ENCODE results near the gene DENND5B. TPM values are rescaled to one million over a fixed set of nuclear protein-coding genes. Genes with fewer than 3 reads are reported as not detected.

The DENND5B gene
- total RNA-seq, 1 donor from 2014 or later = 0.93 TPM

DNA sequence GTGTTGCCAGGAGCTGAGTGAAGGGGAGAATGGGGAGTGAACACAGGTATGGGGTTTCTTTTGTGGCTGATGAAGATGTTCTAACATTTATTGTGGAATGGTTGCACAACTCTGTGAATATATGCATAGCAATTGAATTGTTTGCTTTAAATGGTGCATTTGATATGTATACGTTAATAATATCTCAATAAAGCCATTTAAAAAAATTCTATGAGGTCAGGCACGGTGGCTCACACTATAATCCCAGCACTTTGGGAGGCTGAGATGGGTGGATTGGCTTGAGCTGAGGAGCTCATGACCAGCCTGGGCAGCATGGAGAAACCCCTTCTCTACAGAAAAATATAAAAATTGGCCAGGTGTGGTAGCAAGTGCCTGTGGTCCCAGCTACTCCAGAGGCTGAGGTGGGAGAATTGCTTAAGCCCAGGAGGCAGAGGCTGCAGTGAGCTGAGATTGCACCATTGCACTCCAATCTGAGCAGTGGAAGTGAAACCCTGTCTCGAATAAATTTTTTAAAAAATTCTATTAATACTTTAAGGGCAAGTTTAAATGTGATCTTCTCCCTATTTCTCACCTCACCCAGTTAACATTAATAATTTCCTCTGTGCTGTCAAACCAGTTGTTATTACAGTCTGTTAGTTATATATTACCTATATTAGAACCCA is 65.3 kb downstream of the DENND5B start:
- Mint-ChIP-seq H3K9me3 (no peaks in the 10 kb centered on the region), H3K27ac (no peak overlapping the region), H3K36me3 (ENCODE audit: low read depth) (no peaks in the 10 kb centered on the region), H3K4me3 (no peak overlapping the region), H3K27me3 (ENCODE audit: insufficient read depth) (no peaks in the 10 kb centered on the region), H3K4me1 (ENCODE audit: low read depth) (no peaks in the 10 kb centered on the region)
- DNase-seq (ENCODE audit: low spot score) = no peak
- intact Hi-C loops (cut with micrococcal nuclease) = no loop called here

DNA sequence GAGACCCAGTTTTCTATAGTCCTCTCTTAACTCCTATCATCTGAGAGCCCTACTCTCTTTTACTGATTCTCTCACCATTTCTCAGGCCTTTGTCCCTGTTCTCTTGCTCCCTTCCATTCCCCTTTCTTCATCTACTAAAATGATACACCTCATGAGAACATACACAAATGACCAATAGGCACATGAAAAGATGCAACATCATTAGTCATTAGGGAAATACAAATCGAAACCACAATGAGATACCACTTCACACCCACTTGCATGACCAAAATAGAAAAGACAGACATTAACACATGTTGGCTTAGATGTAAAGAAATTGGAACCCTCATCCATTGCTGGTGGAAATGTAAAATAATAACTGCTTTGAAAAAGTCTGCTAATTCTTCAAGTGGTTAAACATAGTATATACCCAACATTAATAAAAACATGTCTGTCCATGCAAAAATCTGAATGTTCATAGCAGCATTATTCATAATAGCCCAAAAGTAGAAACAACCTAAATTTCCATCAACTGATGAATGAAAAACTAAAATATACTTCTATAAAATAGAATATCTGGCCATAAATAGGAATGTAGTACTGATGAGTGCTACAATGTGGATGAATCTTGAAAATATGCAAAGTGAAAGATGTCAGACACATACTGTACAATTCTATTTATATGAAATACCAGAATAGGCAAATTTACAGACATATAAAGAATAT is 66.0 kb downstream of the DENND5B start:
- no peaks in the 10 kb centered on the region for H3K4me1 Mint-ChIP-seq (ENCODE audit: low read depth)
- H3K27ac Mint-ChIP-seq = no peak overlapping the region
- intact Hi-C loops (cut with micrococcal nuclease) = no loop called here
- H3K9me3 Mint-ChIP-seq = no peaks in the 10 kb centered on the region
- no peaks in the 10 kb centered on the region for H3K27me3 Mint-ChIP-seq (ENCODE audit: insufficient read depth)
- H3K36me3 Mint-ChIP-seq (ENCODE audit: low read depth) = no peaks in the 10 kb centered on the region
- no peak overlapping the region for H3K4me3 Mint-ChIP-seq
- no peak for DNase-seq (ENCODE audit: low spot score)

DNA sequence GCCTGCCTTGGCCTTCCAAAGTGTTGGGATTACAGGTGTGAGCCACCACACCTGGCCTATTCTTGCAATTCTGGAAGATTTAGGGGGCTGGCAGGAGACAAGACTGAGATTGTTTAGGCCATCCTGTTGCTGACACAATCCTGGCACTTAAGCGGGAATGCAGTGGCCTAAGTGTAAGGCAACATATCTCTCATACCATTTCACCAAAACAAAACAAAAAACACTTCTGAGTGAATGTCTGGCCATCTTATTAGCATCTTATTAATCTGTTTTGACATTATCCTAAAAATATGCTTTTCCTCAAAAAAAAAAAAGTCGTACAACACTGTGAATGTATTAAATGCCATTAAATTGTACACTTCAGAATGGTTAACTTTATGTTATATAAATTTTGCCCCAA is 67.6 kb downstream of the DENND5B start:
- no peak for DNase-seq (ENCODE audit: low spot score)
- Mint-ChIP-seq H3K9me3 (no peaks in the 10 kb centered on the region), H3K27ac (no peak overlapping the region), H3K27me3 (ENCODE audit: insufficient read depth) (peaks cover 5% of the 10 kb centered on the region), H3K36me3 (ENCODE audit: low read depth) (no peaks in the 10 kb centered on the region), H3K4me3 (no peak overlapping the region), H3K4me1 (ENCODE audit: low read depth) (no peaks in the 10 kb centered on the region)
- intact Hi-C loops (cut with micrococcal nuclease) = no loop called here

DNA sequence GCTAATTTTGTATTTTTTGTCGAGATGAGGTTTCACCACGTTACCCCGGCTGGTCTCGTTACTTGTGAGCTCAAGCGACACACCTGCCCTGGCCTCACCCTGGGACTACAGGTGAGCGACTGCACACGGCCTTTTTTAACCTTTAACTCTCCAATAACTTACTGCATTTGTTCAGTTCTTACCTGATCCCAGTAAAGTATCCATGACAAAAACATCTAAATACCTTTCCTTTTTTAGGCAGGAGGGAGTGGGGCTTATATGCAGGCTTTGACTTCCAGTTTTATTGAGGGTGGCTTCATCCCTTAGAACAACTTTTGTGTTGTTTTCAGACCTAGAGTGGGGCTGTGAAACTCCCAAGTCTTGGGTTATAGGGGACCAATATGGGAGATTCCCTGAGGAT is 68.3 kb downstream of the DENND5B start:
- Mint-ChIP-seq H3K36me3 (ENCODE audit: low read depth) (no peaks in the 10 kb centered on the region), H3K27ac (no peak overlapping the region), H3K27me3 (ENCODE audit: insufficient read depth) (peaks cover 5% of the 10 kb centered on the region), H3K4me3 (no peak overlapping the region), H3K4me1 (ENCODE audit: low read depth) (no peaks in the 10 kb centered on the region), H3K9me3 (no peaks in the 10 kb centered on the region)
- intact Hi-C loops (cut with micrococcal nuclease) = no loop called here
- no peak for DNase-seq (ENCODE audit: low spot score)

DNA sequence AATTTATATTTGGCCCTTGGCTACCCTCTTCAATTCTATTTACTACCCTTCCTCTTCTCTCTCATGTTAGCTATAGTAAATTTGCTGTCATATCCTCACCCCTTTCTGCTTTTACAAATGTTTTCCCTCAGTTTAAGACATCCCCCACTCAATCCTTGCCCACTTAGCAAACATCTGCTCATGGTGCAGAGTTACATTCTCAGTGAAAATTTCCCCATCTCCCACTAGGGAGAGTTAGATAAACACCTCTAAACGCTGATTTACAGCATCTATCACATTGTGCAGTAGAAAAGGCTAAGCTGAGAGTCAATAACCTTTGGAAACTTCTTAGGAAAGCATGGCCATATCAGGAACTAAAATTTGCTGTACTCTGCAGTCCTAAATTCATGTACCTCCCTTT is 69.0 kb downstream of the DENND5B start:
- Mint-ChIP-seq H3K4me3 (no peak overlapping the region), H3K27me3 (ENCODE audit: insufficient read depth) (peaks cover 5% of the 10 kb centered on the region), H3K36me3 (ENCODE audit: low read depth) (no peaks in the 10 kb centered on the region), H3K9me3 (no peaks in the 10 kb centered on the region), H3K4me1 (ENCODE audit: low read depth) (no peaks in the 10 kb centered on the region), H3K27ac (no peak overlapping the region)
- DNase-seq (ENCODE audit: low spot score) = no peak
- intact Hi-C loops (cut with micrococcal nuclease) = no loop called here

DNA sequence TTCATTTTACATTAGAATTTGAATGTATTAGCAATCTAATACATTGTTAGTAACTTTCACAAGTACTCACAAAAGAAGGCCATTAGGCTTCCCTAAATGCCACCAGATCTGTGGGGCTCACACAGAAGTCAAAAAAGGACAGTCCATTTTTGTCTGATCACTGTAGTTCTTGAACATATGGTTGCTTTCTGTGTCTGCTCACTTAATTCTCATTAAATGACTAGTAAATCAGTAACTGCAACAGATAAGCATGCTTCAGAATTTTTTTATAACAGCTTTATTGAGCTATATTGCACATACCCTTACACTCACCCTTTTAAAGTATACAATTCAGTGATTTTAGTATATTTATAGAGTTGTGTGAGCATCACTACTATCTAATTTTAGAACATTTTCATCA is 71.4 kb downstream of the DENND5B start:
- Mint-ChIP-seq H3K9me3 (no peaks in the 10 kb centered on the region), H3K4me3 (no peak overlapping the region), H3K27ac (no peak overlapping the region), H3K36me3 (ENCODE audit: low read depth) (no peaks in the 10 kb centered on the region), H3K4me1 (ENCODE audit: low read depth) (no peaks in the 10 kb centered on the region), H3K27me3 (ENCODE audit: insufficient read depth) (peaks cover 5% of the 10 kb centered on the region)
- DNase-seq (ENCODE audit: low spot score) = no peak
- intact Hi-C loops (cut with micrococcal nuclease) = no loop called here

DNA sequence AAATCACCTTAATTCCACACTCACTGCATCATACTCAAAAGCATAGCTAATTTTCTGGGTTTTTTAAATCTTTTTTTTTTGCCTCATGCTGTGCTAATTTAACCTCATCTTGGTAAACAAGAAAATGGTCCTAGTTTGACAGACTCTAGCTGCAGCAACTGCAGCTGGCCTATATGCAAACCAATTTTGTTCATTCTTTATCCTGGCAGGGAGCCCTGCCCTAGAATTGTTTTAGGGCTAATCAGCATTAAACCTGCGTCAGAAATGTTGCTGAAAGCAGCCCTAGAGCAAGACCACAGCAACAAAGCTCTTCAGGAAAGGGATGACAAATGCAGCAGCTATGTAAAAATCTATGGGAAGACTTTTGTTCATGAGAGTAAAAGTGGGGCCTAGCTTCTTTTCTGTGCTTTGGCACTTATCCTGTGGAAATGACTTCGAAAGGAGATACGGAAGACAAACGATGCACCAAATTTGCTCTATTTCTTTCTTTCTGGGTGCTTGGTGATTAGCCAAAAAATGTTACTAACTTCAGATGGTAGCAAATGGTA is 72.2 kb downstream of the DENND5B start:
- DNase-seq (ENCODE audit: low spot score) = no peak
- peaks cover 5% of the 10 kb centered on the region for H3K27me3 Mint-ChIP-seq (ENCODE audit: insufficient read depth)
- H3K27ac Mint-ChIP-seq = no peak overlapping the region
- no peaks in the 10 kb centered on the region for H3K4me1 Mint-ChIP-seq (ENCODE audit: low read depth)
- no peaks in the 10 kb centered on the region for H3K9me3 Mint-ChIP-seq
- intact Hi-C loops (cut with micrococcal nuclease) = no loop called here
- H3K4me3 Mint-ChIP-seq = no peak overlapping the region
- H3K36me3 Mint-ChIP-seq (ENCODE audit: low read depth) = no peaks in the 10 kb centered on the region

DNA sequence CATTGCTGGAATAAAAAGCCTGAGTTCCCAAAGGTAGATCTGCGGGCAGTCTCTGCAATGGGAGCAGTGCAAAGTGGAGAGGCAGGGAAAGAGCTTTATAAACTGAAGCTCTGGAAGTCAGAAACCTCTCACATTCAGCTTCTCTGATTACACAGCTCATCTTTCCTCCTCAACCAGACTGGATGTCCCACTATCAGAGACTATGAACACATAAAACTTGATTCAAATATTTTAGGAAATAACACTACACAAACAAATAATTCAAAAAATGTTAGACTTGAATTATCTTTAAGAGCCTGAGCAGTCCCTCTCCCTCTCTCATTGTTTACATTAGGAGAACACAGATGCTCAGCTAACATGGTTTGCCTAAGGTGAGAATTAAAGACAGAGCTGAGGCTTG is 72.9 kb downstream of the DENND5B start:
- Mint-ChIP-seq H3K27me3 (ENCODE audit: insufficient read depth) (peaks cover 5% of the 10 kb centered on the region), H3K4me1 (ENCODE audit: low read depth) (no peaks in the 10 kb centered on the region), H3K36me3 (ENCODE audit: low read depth) (no peaks in the 10 kb centered on the region), H3K27ac (no peak overlapping the region), H3K9me3 (no peaks in the 10 kb centered on the region), H3K4me3 (no peak overlapping the region)
- intact Hi-C loops (cut with micrococcal nuclease) = no loop called here
- DNase-seq (ENCODE audit: low spot score) = no peak

DNA sequence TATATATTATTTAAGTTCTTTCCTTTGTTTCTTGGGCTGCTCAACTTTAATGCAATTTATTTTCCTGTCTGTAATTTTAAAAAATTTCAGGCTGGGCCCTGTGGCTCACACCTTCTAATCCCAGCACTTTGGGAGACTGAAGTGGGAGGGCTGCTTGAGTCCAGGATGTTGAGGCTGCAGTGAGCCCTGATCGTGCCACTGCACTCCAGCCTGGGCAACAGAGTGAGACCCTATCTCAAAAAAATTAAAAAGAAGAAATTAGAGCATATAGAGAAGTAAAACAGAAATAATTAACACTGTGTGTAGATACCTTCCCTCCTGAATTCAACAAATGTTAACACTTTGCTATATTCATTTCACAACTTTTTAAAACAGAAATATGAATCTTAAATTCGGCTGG is 74.2 kb downstream of the DENND5B start:
- DNase-seq (ENCODE audit: low spot score) = no peak
- Mint-ChIP-seq H3K36me3 (ENCODE audit: low read depth) (no peaks in the 10 kb centered on the region), H3K27ac (no peak overlapping the region), H3K4me3 (no peak overlapping the region), H3K9me3 (no peaks in the 10 kb centered on the region), H3K4me1 (ENCODE audit: low read depth) (no peaks in the 10 kb centered on the region), H3K27me3 (ENCODE audit: insufficient read depth) (peaks cover 5% of the 10 kb centered on the region)
- intact Hi-C loops (cut with micrococcal nuclease) = no loop called here

DNA sequence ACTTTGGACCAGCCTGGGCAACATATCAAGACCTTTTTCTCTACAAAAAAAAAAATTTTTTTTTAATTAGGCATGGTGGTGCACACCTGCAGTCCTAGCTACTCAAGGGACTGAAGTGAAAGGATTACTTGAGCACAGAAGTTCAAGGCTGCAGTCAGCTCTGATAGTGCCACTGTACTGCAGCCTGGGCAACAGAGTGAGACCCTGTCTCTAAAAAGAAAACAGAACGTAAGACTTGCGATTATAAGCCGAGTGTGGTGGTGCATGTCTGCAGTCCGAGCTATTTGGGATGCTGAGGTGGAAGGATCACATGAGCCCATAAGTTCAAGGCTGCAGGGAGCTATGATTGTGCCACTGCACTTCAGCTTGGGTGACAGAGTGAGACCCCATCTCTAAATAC is 76.0 kb downstream of the DENND5B start:
- peaks cover 5% of the 10 kb centered on the region for H3K27me3 Mint-ChIP-seq (ENCODE audit: insufficient read depth)
- H3K9me3 Mint-ChIP-seq = no peaks in the 10 kb centered on the region
- no peak overlapping the region for H3K4me3 Mint-ChIP-seq
- intact Hi-C loops (cut with micrococcal nuclease) = no loop called here
- no peak for DNase-seq (ENCODE audit: low spot score)
- H3K4me1 Mint-ChIP-seq (ENCODE audit: low read depth) = no peaks in the 10 kb centered on the region
- no peaks in the 10 kb centered on the region for H3K36me3 Mint-ChIP-seq (ENCODE audit: low read depth)
- H3K27ac Mint-ChIP-seq = no peak overlapping the region

DNA sequence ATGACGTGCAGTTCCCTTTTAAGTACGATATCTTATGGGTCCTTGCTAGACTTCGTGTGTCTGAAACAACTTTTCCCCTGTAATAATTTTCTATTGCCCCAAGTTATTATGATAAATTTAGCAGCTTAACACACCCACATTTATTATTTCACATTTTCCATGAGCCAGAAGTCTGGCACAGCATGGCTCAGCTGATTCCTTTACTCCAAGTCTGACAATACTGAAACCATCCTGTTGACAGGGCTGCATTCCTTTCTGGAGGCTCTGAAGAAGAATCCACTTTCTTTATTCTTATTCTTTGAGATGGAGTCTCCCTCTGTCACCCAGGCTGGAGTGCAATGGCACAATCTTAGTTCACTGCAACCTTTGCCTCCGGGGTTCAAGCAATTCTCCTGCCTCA is 80.9 kb downstream of the DENND5B start:
- no peaks in the 10 kb centered on the region for H3K36me3 Mint-ChIP-seq (ENCODE audit: low read depth)
- no peaks in the 10 kb centered on the region for H3K9me3 Mint-ChIP-seq
- H3K4me1 Mint-ChIP-seq (ENCODE audit: low read depth) = no peaks in the 10 kb centered on the region
- no peak for DNase-seq (ENCODE audit: low spot score)
- no peak overlapping the region for H3K4me3 Mint-ChIP-seq
- H3K27me3 Mint-ChIP-seq (ENCODE audit: insufficient read depth) = no peaks in the 10 kb centered on the region
- no peak overlapping the region for H3K27ac Mint-ChIP-seq
- intact Hi-C loops (cut with micrococcal nuclease) = no loop called here

DNA sequence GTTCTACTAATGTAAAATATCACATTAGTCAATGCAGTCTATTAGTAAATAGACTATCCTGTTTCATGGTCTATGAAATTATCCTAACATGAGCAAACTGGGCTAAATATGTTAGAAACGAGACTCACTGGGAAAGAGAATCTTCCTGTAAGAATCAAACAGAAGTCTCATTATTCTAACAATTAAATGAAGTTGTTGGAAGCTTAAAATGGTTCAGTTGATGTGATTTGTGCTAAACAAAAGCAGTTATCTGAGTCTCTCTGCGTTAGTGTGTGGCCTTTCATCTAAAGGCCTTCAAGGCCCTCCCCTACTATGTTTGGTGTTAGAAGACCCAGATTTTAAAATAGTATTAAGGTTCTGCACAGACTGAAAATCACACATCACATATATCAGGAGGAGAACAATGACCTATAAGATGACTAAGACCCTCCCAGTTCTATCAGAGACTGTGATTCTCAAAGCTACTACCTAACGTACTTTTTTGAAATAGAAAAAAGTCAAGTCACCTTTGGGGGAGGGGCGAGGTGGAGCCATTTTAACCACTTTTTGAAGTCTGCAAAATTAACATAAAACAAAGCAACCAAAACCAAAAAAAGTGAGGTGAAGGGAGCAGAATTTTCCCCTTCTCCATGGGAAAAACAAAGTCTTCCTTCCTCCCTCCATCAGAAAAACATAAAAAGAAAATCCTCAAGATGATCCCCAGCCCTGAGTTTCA is 82.3 kb downstream of the DENND5B start:
- Mint-ChIP-seq H3K4me1 (ENCODE audit: low read depth) (no peaks in the 10 kb centered on the region), H3K9me3 (no peaks in the 10 kb centered on the region), H3K27me3 (ENCODE audit: insufficient read depth) (no peaks in the 10 kb centered on the region), H3K27ac (no peak overlapping the region), H3K4me3 (no peak overlapping the region), H3K36me3 (ENCODE audit: low read depth) (no peaks in the 10 kb centered on the region)
- no peak for DNase-seq (ENCODE audit: low spot score)
- intact Hi-C loops (cut with micrococcal nuclease) = no loop called here

DNA sequence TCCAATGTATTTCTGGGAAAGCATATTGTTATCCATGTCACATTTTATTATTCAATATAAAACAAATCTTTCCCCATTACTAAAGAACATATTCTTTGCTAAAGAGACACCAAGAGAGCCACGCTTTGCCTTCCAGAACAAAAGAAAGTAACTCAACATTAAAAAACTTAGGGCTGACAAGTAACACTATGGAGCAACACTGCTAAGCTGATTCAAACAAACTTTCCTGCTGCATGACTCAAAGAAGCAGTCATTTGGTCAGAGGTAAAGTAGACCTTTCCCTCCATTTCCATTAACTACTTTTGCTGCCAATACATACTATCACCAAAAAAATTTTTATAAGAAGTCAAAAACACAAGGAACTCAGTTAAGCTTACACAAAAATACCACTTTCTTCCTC is 83.0 kb downstream of the DENND5B start:
- H3K4me1 Mint-ChIP-seq (ENCODE audit: low read depth) = no peaks in the 10 kb centered on the region
- H3K27me3 Mint-ChIP-seq (ENCODE audit: insufficient read depth) = no peaks in the 10 kb centered on the region
- H3K4me3 Mint-ChIP-seq = no peak overlapping the region
- no peak for DNase-seq (ENCODE audit: low spot score)
- no peak overlapping the region for H3K27ac Mint-ChIP-seq
- intact Hi-C loops (cut with micrococcal nuclease) = no loop called here
- H3K36me3 Mint-ChIP-seq (ENCODE audit: low read depth) = no peaks in the 10 kb centered on the region
- H3K9me3 Mint-ChIP-seq = no peaks in the 10 kb centered on the region
